H1 (cell line): ENCODE results near the gene SH3BGRL3. TPM values are rescaled to one million over a fixed set of nuclear protein-coding genes. Genes with fewer than 3 reads are reported as not detected.

Experiments used
- CTCF ChIP-seq, 3 experiments: IDR thresholded peaks; 1 replicate in 2 of 3; 2 replicates in 1 of 3; pipeline versions ENCODE4 v1.5.1 to v1.6.1; 2011; ENCODE audit warnings: low read length in 3 of 3, mild to moderate bottlenecking in 3 of 3, inconsistent platforms in 2 of 3, low read depth in 1 of 3, moderate library complexity in 1 of 3; ENCODE audit not compliant: insufficient read depth in 1 of 3; ENCODE audit errors: control extremely low read depth in 1 of 3
- RNF2 ChIP-seq: fragments of 200-900, 300-1000 bp; sonication (generic); IDR thresholded peaks from 2 replicates; pipeline ENCODE4 v1.7.1; 2016; ENCODE audit warnings: borderline replicate concordance, low read depth, mild to moderate bottlenecking, antibody characterized with exemption, low read length; ENCODE audit not compliant: poor library complexity, severe bottlenecking; ENCODE audit errors: missing control alignments
- polyA plus RNA-seq, 7 experiments: library from polyadenylated mRNA; depleted of rRNA in 3 of 7; stranded (reverse) in 5 of 7; unstranded in 2 of 7; fragments of >200 nt in 5 of 7; fragments of 200-250 nt in 2 of 7; gene quantifications; 1 replicate in 5 of 7; 2 replicates in 1 of 7; 4 replicates in 1 of 7; pipeline versions ENCODE4 v1.2.1 to v1.2.3, GENCODE V29; 2011 to 2013; ENCODE audit warnings: missing spikeins in 2 of 7, mixed read lengths in 2 of 7
- total RNA-seq: library from RNA; stranded (reverse); fragmentation: NEBNext Ultra II Directional; extraction: Animal tissue kit (Norgen Biotek cat#: 25700); gene quantifications from 2 replicates; pipeline ENCODE4 v1.2.1, GENCODE V29; 2021

SH3BGRL3 gene
- total and polyA plus RNA-seq, 2 of the 8 experiments (the other 6 are each of a cell fraction or from before 2014, with no cell fraction given): 77.8 to 107 TPM

GRCh38 chr1:26276432-26276838, 3.5 kb upstream of the SH3BGRL3 start (continued):
- TF ChIP-seq CTCF (IDR thresholded peaks at IDR 0.05; ENCODE audit: control extremely low read depth in 1 of 3, insufficient read depth in 1 of 3, low read depth in 1 of 3, low read length in 3 of 3) (no peak), RNF2 (no peak)
